ENCODE data around the gene JAM2. TPM values are rescaled to one million over a fixed set of nuclear protein-coding genes. Genes with fewer than 3 reads are reported as not detected.
A peak's percentile ranks its signal among the peaks of the same experiment; 100 is the strongest.

JAM2 gene
- total RNA-seq, 2 donors from 2014 or later: 0.48 to 1.7 TPM

DNA sequence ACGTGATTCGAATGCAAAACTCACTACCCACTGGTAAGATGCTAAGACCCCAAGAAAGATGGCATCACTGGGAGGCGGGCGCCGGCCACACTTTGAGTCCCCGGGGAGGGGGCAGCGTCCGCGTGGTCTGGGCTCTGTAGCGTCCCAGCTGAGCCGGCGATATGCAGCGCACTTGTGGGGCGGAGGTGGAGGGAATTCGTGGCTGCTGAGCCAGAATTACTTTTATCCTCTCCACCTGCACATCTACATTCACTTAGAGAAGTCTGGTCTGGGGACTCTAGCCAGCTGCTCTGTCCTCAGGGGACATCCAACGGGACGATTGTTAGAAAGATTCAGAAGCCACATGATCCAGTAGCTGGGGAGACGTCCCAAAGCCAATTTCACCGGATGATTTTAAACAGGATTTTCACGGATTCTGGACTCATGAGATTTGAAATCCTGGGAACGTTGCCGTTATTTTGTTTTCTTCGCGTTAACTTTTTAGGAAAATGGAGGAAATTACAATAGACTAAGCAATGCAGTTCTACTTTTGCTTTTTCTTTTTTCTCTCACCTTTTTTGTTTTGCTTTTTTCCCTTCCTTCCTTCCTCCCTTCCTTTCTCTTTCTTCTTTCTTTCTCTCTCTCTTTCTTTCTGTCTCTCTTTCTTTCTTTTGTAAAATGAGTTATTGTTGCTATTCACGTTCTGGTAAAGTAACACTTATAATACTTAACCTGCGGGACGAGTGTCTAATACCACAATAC is 1.3 kb downstream of the JAM2 start:
- no peak overlapping the region for H3K27ac Mint-ChIP-seq
- peaks cover 62% of the 10 kb centered on the region for H3K27me3 ChIP-seq (ENCODE audit: control insufficient read depth, insufficient read depth, low read length, poor library complexity, severe bottlenecking)
- H3K27ac ChIP-seq (ENCODE audit: low read depth, low read length): peak overlapping the region; percentile 99
- H3K4me1 ChIP-seq (ENCODE audit: control insufficient read depth, insufficient read depth, low read length): no peaks in the 10 kb centered on the region
- peak overlapping the region; percentile 85 for H3K4me3 ChIP-seq (ENCODE audit: low read length)
- DNase-seq: peak; percentile 75
- TF ChIP-seq, protein P1, sequence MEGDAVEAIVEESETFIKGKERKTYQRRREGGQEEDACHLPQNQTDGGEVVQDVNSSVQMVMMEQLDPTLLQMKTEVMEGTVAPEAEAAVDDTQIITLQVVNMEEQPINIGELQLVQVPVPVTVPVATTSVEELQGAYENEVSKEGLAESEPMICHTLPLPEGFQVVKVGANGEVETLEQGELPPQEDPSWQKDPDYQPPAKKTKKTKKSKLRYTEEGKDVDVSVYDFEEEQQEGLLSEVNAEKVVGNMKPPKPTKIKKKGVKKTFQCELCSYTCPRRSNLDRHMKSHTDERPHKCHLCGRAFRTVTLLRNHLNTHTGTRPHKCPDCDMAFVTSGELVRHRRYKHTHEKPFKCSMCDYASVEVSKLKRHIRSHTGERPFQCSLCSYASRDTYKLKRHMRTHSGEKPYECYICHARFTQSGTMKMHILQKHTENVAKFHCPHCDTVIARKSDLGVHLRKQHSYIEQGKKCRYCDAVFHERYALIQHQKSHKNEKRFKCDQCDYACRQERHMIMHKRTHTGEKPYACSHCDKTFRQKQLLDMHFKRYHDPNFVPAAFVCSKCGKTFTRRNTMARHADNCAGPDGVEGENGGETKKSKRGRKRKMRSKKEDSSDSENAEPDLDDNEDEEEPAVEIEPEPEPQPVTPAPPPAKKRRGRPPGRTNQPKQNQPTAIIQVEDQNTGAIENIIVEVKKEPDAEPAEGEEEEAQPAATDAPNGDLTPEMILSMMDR (conservative IDR thresholded peaks at IDR 0.05): no peak
- H3K9ac ChIP-seq (ENCODE audit: extremely low read depth, low read length, poor library complexity, severe bottlenecking): peak overlapping the region; percentile 44
- H3K4me3 Mint-ChIP-seq: peak overlapping the region; percentile 60
- peaks cover 75% of the 10 kb centered on the region for H3K27me3 Mint-ChIP-seq (ENCODE audit: insufficient read depth)
- H3K36me3 Mint-ChIP-seq (ENCODE audit: low read depth): no peaks in the 10 kb centered on the region
- H3K9me3 Mint-ChIP-seq: no peaks in the 10 kb centered on the region
- H3K9me3 ChIP-seq (ENCODE audit: control insufficient read depth, low read length): no peaks in the 10 kb centered on the region
- H3K36me3 ChIP-seq (ENCODE audit: control insufficient read depth, insufficient read depth, low read length): no peaks in the 10 kb centered on the region
- WGBS, 2 experiments (ENCODE audit: insufficient coverage in 1 of 2, insufficient read length in 1 of 2): 15 to 32% methylated on average over 11 to 27 of the region's 27 CpGs
- H3K4me1 Mint-ChIP-seq: peaks cover 3% of the 10 kb centered on the region

DNA sequence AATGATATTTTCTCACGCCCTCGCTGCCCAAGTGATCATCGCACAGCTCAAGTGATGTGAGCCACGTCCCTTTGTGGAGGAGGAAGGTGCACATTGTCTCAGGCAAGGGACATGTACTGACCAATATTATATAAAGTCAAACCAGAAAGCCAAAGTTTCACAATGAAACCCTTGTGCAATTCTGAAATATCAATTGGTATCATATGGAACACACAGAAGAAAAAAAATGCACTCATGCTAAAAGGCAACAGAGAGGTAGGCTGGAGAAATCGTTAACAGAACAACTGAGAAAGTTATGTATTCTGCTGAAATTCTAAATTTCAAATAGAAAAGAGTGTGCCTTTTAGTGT is 1.9 kb downstream of the JAM2 start:
- Mint-ChIP-seq H3K36me3 (ENCODE audit: low read depth) (no peaks in the 10 kb centered on the region), H3K27me3 (ENCODE audit: insufficient read depth) (peaks cover 72% of the 10 kb centered on the region), H3K9me3 (no peaks in the 10 kb centered on the region), H3K4me3 (no peak overlapping the region), H3K4me1 (peaks cover 3% of the 10 kb centered on the region), H3K27ac (no peak overlapping the region)
- no peaks in the 10 kb centered on the region for H3K9me3 ChIP-seq (ENCODE audit: control insufficient read depth, low read length)
- no peak overlapping the region for H3K9ac ChIP-seq (ENCODE audit: extremely low read depth, low read length, poor library complexity, severe bottlenecking)
- 82% methylated on average over 4 to 5 of the region's 5 CpGs for WGBS, 2 experiments (ENCODE audit: insufficient coverage in 1 of 2, insufficient read length in 1 of 2)
- H3K27me3 ChIP-seq (ENCODE audit: control insufficient read depth, insufficient read depth, low read length, poor library complexity, severe bottlenecking): peaks cover 64% of the 10 kb centered on the region
- H3K36me3 ChIP-seq (ENCODE audit: control insufficient read depth, insufficient read depth, low read length): no peaks in the 10 kb centered on the region
- DNase-seq: no peak
- no peaks in the 10 kb centered on the region for H3K4me1 ChIP-seq (ENCODE audit: control insufficient read depth, insufficient read depth, low read length)
- H3K27ac ChIP-seq (ENCODE audit: low read depth, low read length): peak overlapping the region; percentile 99
- peak overlapping the region; percentile 85 for H3K4me3 ChIP-seq (ENCODE audit: low read length)
- TF ChIP-seq, protein P1 (conservative IDR thresholded peaks at IDR 0.05): no peak

DNA sequence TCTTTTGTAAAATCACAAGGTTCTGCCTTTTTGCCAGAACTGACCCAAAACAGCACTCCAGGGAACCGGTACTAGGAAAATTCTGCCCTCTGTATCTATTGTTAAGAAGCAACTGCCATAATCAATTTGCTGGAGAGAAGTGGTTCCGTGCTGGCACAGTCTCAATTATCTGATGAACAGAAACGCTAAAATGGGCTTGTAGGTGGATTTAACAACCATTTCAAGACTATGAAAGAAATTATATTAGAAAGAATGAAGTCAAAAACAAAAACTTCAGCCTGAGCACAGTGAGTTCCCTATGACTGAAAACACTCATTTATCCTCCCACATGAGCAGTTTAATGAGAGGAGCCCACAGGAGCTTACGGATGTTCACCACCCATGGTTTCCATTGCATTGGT is 4.4 kb downstream of the JAM2 start:
- no peak overlapping the region for H3K9ac ChIP-seq (ENCODE audit: extremely low read depth, low read length, poor library complexity, severe bottlenecking)
- H3K9me3 Mint-ChIP-seq: no peaks in the 10 kb centered on the region
- H3K27ac Mint-ChIP-seq: no peak overlapping the region
- WGBS, 2 experiments (ENCODE audit: insufficient coverage in 1 of 2, insufficient read length in 1 of 2): 95 to 100% methylated on average over 2 to 4 of the region's 4 CpGs
- H3K27me3 ChIP-seq (ENCODE audit: control insufficient read depth, insufficient read depth, low read length, poor library complexity, severe bottlenecking): peaks cover 76% of the 10 kb centered on the region
- no peaks in the 10 kb centered on the region for H3K36me3 ChIP-seq (ENCODE audit: control insufficient read depth, insufficient read depth, low read length)
- H3K4me1 Mint-ChIP-seq: peaks cover 3% of the 10 kb centered on the region
- no peak for DNase-seq
- TF ChIP-seq, protein P1 (conservative IDR thresholded peaks at IDR 0.05): no peak
- peaks cover 63% of the 10 kb centered on the region for H3K27me3 Mint-ChIP-seq (ENCODE audit: insufficient read depth)
- no peak overlapping the region for H3K4me3 ChIP-seq (ENCODE audit: low read length)
- no peaks in the 10 kb centered on the region for H3K9me3 ChIP-seq (ENCODE audit: control insufficient read depth, low read length)
- H3K27ac ChIP-seq (ENCODE audit: low read depth, low read length): no peak overlapping the region
- H3K4me3 Mint-ChIP-seq: no peak overlapping the region
- H3K4me1 ChIP-seq (ENCODE audit: control insufficient read depth, insufficient read depth, low read length): no peaks in the 10 kb centered on the region
- H3K36me3 Mint-ChIP-seq (ENCODE audit: low read depth): no peaks in the 10 kb centered on the region

Measured in endodermal cell (in vitro differentiated cells).